GM12878 (cell line): ENCODE data around the gene DMKN. TPM values are rescaled to one million over a fixed set of nuclear protein-coding genes. Genes with fewer than 3 reads are reported as not detected.

Experiments
- BACH1 ChIP-seq: fragments of 450-650 bp; IDR thresholded peaks from 2 replicates; pipeline ENCODE4 v1.6.1; 2017; ENCODE audit warnings: mild to moderate bottlenecking, borderline replicate concordance
- BCL3 ChIP-seq: IDR thresholded peaks from 2 replicates; pipeline ENCODE4 v1.6.1; 2011; ENCODE audit warnings: borderline replicate concordance, low read depth, mild to moderate bottlenecking, moderate library complexity, low read length; ENCODE audit not compliant: insufficient read depth, poor library complexity, severe bottlenecking
- BHLHE40 ChIP-seq, 2 experiments: fragments of 450-650 bp in 1 of 2; IDR thresholded peaks; 2 replicates each; pipeline ENCODE4 v1.6.1; 2011 to 2017; ENCODE audit warnings: low read depth in 2 of 2, borderline replicate concordance in 1 of 2, improper control_type of control experiment in 1 of 2, low read length in 1 of 2, mild to moderate bottlenecking in 1 of 2
- ETV6 ChIP-seq, 2 experiments: fragments of 450-650 bp in 1 of 2; IDR thresholded peaks in 1 of 2; conservative IDR thresholded peaks in 1 of 2; 2 replicates each; pipeline ENCODE4 v1.6.1; 2014; ENCODE audit warnings: antibody characterized with exemption in 1 of 2, borderline replicate concordance in 1 of 2, low read depth in 1 of 2, mild to moderate bottlenecking in 1 of 2, moderate library complexity in 1 of 2
- EZH2 ChIP-seq: IDR thresholded peaks from 2 replicates; pipeline ENCODE4 v1.6.1; 2012; ENCODE audit warnings: low read depth, mild to moderate bottlenecking, control low read depth, inconsistent platforms, low read length, borderline replicate concordance; ENCODE audit not compliant: control insufficient read depth
- FOXK2 ChIP-seq: fragments of 450-650 bp; IDR thresholded peaks from 2 replicates; pipeline ENCODE4 v1.6.1; 2017; ENCODE audit warnings: mild to moderate bottlenecking, moderate library complexity
- FOXM1 ChIP-seq: IDR thresholded peaks from 2 replicates; pipeline ENCODE4 v1.6.1; 2012; ENCODE audit warnings: low read depth, mild to moderate bottlenecking, inconsistent platforms, low read length, moderate library complexity
- HCFC1 ChIP-seq: fragments of 150-350 bp; IDR thresholded peaks from 2 replicates; pipeline ENCODE4 v1.6.1; 2014; ENCODE audit warnings: low read length
- IRF5 ChIP-seq: fragments of 450-650 bp; IDR thresholded peaks from 2 replicates; pipeline ENCODE4 v1.6.1; 2017; ENCODE audit warnings: borderline replicate concordance
- NFYB ChIP-seq: IDR thresholded peaks from 2 replicates; pipeline ENCODE4 v1.6.1; 2011; ENCODE audit warnings: low read depth, mild to moderate bottlenecking, low read length, improper control_type of control experiment, moderate library complexity; ENCODE audit not compliant: insufficient read depth
- NR2C2 ChIP-seq: IDR thresholded peaks from 2 replicates; pipeline ENCODE4 v1.6.1; 2011; ENCODE audit warnings: borderline replicate concordance, low read depth; ENCODE audit not compliant: control insufficient read depth, insufficient read length
- PRDM15 ChIP-seq: fragments of 450-650 bp; formaldehyde crosslinking; IDR thresholded peaks from 2 replicates; pipeline ENCODE4 v1.4.0; 2020; ENCODE audit warnings: mild to moderate bottlenecking, moderate library complexity
- SMAD5 ChIP-seq: IDR thresholded peaks from 2 replicates; pipeline ENCODE4 v1.6.1; 2016; ENCODE audit warnings: antibody characterized with exemption, low read depth
- TBL1XR1 ChIP-seq: IDR thresholded peaks from 2 replicates; pipeline ENCODE4 v1.6.1; 2012; ENCODE audit warnings: low read depth, low read length, improper control_type of control experiment
- ZBTB40 ChIP-seq: fragments of 450-650 bp; IDR thresholded peaks from 2 replicates; pipeline ENCODE4 v1.6.1; 2016; ENCODE audit warnings: mild to moderate bottlenecking, moderate library complexity, borderline replicate concordance
- ZNF24 ChIP-seq: fragments of 450-650 bp; IDR thresholded peaks from 2 replicates; pipeline ENCODE4 v1.6.1; 2017; ENCODE audit warnings: antibody characterized with exemption, mild to moderate bottlenecking
- polyA plus RNA-seq, 11 experiments: library from polyadenylated mRNA; depleted of rRNA in 4 of 11; unstranded in 6 of 11; stranded (reverse) in 5 of 11; fragments of >200 nt; fragmentation: Nextera tagmentation in 4 of 11; fragmentation: Illumina TruSeq in 1 of 11; extraction: Ambion mirVana in 4 of 11; extraction: Trizol in 1 of 11; gene quantifications; 1 replicate in 1 of 11; 2 replicates in 10 of 11; pipeline versions ENCODE4 v1.2.1 to v1.2.3, GENCODE V29; 2011 to 2016; ENCODE audit warnings: inconsistent platforms in 2 of 11, missing spikeins in 2 of 11, low read depth in 1 of 11
- total RNA-seq, 4 experiments: library from RNA; depleted of rRNA in 3 of 4; stranded (reverse); fragments of >200 nt in 3 of 4; fragmentation: Illumina TruSeq in 1 of 4; extraction: Trizol in 1 of 4; gene quantifications; 2 replicates each; pipeline versions ENCODE4 v1.2.1 to v1.2.3, GENCODE V29; 2013 to 2021

DMKN gene
- total and polyA plus RNA-seq, 10 of the 15 experiments (the other 5 are each of a cell fraction or from before 2014, with no cell fraction given), result 36.4 to 114 (median 58.6) TPM

- TF ChIP-seq PRDM15 (CRISPR knock-in tag), result no peak
- TF ChIP-seq TBL1XR1, result no peak
- no peak for TF ChIP-seq IRF5
- no peak for TF ChIP-seq BACH1
- TF ChIP-seq SMAD5, result no peak
- TF ChIP-seq HCFC1, result no peak
- no peak for TF ChIP-seq ZBTB40
- no peak for TF ChIP-seq BCL3
- TF ChIP-seq EZH2, result no peak
- TF ChIP-seq ETV6 (conservative IDR thresholded peaks at IDR 0.05 in 1 of 2, IDR thresholded peaks at IDR 0.05 in 1 of 2; ENCODE audit: borderline replicate concordance in 1 of 2, low read depth in 1 of 2), result no peak
- TF ChIP-seq FOXK2, result no peak
- no peak for TF ChIP-seq NR2C2
- no peak for TF ChIP-seq BHLHE40 (IDR thresholded peaks at IDR 0.05; ENCODE audit: borderline replicate concordance in 1 of 2, low read depth in 2 of 2, low read length in 1 of 2)
- TF ChIP-seq NFYB, result no peak
- TF ChIP-seq ZNF24, result no peak
- no peak for TF ChIP-seq FOXM1
Observed at GRCh38 chr19:35556846-35557538, 43.5 kb upstream of the DMKN start (continued).
